AG08396 (cell line): ENCODE data around the gene NDUFS6.
"Not testable (repeated sequence)": the region's sequence is repeated elsewhere in the genome, so short reads cannot be mapped to it uniquely, and the experiment has no call there.

Experiments
- DNase-seq: peaks from one replicate; pipeline ENCODE4 v3.0.0; 2012; ENCODE audit warnings: low spot score, mixed read lengths

The NDUFS6 gene

DNA sequence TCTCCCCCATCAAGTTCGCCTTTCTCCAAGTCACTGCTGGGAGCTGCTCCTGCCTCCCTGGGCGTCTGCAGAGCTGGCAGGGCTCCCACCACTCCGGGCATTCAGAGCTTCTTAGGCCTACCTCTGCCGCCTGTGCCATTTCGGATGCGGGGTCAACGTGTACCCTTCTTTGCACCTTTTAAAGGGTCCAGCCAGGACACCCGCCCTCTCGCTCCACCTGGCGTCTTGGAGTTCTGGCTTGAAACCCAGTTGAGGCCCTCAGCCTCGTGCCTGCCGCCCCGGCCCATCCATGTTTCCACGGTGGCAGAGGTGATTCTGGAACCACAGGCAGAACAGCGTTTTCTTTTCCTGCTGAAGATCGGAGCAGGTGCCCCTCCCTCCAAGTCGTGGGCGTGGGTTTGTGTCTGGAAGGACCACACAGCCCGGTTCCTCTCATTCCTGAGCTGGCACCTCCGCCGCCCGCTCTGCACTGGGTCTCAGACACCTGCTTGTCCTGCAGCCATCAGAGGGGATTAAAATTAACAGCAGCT lies 32.9 kb downstream of the NDUFS6 start:
- DNase-seq: no peak

DNA sequence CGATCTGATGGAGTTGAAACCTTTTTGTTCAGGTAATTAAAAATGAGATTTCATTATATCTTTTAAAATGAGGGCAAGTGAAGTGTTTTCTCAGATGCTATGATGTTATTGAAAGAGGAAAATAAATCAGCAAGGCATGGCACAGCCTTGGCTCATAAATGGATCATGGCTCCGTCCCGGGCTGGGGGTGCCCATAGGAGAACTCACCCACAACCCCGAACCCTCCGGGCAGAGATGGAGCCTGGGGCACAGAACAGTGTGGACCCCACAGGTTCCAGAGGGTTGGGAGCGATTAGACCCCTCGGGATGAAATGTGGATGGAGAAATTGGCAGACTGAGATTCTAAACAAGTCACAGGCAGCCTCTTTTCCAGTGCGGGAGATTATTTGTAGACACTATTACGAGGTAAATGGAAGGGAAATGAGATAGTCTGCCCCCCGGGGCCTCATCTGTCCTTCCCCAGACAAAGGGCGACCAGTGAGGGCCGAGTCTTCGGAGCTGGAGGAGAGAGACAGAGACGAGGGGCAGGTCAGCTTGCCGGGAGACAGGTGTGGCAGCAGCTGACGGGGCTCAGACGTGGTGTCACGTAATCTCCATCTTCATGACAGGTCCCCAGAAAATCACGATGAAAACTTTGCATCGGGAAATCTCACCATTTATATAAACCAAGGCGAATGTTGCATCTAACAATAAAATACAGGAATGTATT lies 33.7 kb downstream of the NDUFS6 start:
- no peak for DNase-seq

DNA sequence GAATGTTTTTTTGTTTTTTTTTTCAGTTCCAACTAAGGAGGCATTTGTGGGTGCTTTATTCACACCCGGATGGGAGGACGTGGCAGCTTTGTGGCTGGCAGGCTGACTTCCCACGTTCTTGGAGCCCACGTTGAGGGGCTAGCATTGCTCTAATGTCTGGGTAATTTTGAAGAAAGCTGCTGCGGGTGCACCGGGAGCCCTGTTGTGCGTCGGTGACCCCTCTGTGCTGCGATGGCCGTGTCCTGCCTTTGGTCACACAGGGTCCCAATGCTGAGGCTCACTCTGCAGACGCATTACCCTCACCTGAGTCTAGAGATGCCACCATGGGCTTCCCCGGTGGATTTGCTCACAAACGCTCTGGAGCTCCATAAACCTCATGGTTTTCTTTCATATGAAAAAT lies 34.2 kb downstream of the NDUFS6 start:
- DNase-seq: no peak

DNA sequence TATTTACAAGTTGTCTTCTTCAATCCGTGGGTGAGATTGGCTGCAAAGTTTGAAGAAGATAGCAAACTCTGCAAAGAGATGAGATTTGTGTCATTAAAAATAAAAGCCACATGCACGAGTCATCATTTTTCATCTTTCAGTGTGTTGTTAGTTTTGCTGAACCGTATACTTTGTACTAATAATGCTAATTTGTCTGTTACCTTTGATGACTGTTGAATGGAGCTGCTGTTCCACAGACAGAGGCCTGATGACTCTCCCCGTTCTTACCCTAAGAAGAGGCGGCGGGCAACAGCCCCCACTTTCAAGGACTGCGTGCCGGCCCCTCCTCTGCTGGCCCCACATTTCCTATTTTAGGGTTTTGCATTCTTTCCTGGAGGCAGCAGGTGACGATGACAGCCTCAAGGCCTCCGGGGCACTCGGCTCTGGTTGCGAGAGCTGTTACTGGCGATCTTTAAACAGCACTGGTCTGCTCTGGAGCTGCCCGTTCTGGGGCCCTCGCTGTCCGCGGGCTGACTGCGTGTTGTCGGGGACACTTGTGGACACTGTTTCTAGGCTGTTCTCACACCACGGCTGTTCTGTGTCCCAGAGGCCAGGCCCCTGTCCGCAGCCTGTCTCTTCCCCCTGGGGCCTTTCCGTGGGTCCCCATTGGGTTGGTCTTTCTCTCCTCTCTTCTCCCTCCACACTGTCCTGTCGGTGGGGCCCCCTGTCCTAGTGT lies 35.1 kb downstream of the NDUFS6 start:
- no peak for DNase-seq

DNA sequence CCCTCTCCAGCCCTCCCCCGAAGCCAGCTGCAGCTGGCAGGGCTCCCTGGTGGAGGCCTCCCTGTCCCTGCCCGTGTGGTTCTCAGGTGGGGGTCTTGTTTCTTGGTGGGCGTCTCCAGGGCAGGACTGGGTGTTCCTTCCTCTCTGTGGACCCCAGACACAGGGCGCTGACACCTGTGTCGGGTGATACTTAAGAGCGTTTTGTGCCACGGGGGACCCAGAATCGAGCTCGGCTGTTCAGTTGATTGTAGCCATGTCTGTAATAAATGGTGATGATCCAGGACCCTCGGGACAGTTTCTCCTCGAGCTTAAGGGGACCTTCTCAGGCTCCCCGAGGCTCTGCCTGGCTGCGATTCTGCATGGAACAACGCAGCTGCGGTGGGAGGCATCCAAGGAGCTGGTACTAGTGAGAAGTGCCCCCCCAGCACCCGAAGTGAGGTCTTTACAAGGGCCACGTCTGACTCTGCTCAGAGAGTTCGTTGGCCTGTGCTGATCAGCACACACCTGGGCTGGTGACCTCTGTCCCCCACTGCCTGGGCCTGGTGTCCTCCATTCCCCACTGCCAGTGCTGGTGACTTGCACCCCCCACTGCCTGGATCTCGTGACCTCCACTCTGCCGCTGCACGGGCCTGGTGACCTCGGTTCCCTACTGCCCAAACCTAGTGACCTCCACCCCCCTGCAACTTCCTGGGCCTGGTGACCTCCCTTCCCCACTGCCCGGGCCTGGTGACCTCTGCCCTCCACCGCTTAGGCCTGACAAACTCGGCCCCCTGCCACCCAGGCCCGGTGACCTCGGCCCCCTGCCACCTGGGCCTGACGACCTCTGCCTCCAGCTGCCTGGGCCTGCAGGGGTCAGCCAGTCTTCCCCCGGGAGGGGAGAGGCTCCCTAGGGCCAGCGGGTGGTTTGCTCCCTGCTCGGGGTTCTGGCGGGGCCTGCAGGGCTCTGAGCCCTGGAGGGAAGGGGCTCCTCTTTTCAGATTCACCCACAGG lies 36.0 kb downstream of the NDUFS6 start:
- DNase-seq: no peak

DNA sequence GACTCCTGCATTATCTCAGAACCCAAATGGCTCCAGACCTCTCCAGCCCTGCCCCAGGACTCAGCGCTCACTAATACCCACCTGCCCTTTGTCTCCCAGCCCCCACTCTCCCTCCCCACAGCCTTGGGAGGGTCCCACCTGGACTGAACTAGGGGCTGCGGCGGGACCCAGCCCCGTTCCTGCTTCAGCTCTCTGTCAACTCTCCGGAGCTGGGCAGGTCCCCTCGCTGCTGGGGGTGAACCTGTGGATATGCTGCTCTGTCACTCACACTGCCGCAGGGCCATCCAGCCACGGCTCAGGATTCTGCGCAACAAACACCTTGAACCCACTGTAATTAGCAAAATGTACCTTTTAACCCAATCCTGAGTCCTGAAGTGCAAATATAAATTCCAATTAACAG lies 36.8 kb downstream of the NDUFS6 start:
- no peak for DNase-seq

DNA sequence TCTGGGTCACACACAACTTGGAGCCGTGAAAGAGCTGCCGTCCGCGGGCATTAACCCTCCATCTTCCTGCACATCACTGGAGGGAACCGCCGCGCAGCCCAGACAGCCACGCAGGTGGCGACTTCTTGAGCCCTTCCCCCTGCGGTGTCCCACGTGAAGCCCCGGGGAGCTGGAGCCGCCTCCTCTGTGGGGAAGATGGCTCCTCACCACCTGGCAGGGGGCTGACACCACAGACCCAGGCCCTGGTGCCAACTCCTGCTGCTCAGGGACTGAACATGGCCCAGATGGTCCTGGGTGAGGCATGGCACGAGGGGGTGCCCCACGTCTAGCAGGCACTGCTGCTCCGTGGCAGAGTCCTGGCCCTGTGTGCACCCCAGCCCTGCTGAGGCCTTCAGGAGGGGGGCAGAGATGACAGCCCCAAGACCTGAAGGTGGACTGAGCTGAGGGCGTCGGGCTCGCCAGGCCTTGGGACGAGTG lies 38.9 kb downstream of the NDUFS6 start:
- no peak for DNase-seq

DNA sequence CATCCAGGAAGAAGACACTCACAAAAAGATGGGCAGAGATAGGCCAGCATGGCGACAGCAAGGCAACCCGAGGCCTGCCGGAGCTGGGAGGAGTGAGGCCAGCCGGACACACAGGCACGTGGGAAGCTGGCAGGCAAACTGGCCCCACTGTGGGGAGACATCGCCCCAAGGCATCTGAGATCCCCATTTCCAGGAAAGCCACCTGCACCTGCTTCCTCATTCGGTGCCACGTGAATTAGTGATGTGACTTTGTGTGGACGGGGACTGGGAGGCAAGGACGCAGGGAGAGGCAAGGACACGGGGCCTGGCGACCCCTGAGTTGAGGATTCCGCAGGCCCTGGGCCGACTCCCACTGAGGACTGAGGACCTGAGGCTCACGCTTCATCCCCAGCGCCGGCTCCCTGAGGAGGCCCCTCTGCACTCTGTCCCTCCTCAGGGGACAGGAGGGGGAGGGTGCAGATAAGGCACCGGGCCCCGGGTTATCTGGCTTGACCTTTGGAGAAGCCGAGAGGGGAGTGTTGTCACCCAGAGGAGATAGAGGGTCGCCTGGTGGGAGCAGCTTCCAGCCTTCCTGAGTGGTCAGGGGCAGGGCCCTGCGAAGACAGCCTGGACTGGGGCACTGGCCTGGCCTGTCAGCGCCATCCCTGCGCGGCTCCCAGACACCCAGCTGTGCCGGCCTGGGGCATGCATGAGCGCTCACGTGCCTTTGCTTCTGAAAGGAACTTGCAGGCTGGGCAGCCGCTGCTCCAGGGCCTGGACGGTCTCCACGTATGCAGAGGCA lies 39.7 kb downstream of the NDUFS6 start:
- no peak for DNase-seq

DNA sequence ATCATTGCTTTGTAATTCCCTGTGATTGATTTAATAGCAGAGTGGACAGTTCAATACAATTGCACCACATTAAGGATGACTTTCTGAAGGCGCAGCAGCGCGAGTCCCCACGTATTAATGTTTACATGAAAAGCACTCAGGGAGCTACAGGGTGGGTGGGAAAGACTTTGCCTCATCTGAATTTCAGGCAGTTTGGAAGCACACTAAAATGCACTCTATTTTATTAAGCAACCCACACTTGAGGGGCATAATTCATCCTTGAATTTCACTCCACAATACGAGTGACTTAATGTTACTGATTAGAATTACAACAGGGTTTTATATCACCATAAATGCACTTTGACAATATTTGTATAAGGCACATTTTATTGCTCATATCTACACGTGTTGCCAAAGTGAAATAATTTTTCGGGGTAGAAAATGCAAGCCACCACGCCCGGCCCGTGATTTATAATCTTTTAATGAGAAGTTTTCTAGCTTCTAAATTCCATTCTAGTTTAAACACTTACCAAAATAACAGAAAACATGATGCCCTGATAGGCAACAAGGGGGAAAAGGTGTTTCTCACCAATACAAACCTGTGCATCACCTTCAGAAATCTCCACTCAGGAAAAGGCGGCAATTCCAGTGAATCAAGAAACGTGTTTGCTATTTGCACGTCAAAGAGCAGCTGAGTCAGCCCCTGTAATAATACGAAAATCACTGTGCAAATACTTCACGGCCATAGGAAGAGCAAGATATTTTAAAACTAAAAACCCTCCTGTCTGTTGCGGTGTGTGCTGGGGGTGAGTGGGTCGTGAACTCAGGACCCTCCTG lies 41.0 kb downstream of the NDUFS6 start:
- DNase-seq: no peak

DNA sequence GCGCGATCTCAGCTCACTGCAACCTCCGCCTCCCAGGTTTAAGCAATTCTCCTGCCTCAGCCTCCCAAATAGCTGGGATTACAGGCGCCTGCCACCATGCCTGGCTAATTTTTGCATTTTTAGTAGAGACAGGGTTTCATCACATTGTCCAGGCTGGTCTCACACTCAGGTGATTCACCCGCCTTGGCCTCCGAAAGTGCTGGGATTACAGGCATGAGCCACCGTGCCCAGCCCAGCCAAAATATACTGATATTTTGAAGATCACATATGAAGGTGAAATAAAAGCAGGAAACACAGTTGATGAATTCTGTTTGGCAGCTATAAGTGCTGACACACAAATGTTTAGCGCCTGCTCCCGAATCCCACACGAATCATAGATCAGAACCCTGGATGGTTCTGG lies 42.6 kb downstream of the NDUFS6 start:
- DNase-seq: not testable (repeated sequence)

DNA sequence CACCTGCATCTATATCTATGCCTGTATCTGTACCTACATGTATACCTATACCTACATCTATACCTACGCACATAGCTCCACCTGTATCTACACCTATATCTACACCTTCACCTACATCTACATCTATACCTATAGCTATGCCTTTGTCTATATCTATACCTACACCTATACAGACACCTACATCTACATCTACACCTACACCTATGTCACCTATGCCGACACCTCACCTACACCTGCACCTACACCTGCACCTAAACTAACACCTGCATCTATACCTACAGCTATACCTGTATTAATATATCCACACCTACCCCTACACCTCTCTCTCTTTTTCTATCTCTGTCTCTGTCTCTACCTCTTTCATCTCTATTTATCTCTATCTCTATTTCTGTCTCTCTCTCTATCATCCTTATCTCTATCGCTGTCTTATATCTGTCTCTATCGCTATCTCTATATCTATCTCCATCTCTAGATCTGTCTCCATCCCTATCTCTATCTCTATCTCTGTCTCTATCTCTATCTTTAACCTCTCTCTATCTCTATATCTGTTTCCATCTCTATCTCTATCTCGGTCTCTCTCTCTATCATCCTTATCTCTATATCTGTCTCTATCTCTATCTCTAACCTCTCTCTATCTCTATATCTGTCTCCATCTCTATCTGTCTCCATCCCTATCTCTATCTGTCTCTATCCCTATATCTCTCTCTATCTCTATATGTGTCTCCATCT lies 43.7 kb downstream of the NDUFS6 start:
- DNase-seq: no peak

DNA sequence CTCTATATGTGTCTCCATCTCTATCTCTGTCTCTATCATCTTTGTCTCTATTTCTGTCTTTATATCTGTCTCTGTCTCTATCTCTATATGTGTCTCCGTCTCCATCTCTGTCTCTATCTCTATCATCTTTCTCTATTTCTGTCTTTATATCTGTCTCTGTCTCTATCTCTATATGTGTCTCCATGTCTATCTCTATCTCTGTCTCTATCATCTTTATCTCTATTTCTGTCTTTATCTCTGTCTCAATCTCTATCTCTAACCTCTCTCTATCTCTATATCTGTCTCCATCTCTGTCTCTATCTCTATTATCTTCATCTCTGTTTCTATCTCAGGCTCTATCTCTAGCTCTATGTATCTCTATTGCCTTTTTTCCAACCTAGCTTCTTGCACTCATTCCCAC lies 44.5 kb downstream of the NDUFS6 start:
- DNase-seq: no peak

DNA sequence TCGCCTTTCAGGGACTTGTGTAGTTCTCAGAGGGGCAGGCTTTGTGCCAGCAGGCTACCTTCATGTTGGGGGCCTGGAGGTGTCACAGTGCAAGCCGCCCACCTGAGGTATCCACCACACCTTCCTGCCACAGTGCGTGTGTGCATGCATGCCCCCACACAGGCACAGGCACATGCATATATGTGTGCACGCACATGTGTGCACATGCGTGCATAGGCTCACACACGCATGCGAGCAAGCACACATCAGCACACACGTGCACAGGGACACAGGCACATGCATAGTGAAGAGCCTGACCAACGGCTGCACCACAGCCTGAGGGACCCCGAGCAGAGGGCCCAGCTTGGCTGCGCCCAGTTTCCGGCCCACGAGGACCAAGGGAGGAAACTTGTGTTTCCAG lies 45.4 kb downstream of the NDUFS6 start:
- DNase-seq: no peak

DNA sequence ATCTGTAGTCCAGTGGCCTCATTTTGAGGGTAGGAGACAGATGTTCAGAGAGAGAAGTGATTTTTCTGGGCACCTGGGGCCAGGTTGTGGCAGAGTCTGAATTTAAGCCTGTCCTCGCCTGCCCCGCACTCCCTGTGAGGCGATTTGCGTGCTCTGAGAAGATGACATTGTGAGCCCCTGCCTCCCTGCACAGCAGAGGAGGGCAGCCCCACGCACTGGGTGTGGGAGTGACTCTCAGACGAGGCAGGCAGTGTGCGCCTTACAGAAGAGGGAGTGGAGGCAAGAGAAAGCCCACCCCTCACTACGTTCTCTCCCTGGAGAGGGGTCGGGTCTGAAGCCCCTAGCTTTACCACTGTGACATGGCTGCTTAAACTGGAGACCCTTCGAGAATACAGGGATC lies 45.8 kb downstream of the NDUFS6 start:
- DNase-seq: no peak

DNA sequence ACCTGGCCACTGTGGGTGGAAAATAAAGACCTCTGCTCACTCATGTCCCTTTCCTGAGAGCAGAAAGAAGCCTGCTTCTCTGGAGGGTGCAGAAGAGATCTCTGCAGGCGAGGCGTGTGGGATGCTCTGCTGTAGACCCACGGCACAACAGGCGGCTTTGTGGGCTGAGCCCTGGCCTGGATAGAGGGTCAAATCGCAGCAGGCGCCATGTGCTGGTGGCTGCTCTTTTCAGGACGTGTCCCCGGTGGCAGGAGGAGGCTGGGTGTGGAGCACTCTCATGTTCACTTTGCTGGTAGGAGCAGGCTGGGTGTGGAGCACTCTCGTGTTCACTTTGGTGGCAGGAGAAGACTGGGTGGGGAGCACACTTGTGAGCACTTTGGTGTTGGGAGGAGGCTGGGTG lies 46.4 kb downstream of the NDUFS6 start:
- DNase-seq: no peak

DNA sequence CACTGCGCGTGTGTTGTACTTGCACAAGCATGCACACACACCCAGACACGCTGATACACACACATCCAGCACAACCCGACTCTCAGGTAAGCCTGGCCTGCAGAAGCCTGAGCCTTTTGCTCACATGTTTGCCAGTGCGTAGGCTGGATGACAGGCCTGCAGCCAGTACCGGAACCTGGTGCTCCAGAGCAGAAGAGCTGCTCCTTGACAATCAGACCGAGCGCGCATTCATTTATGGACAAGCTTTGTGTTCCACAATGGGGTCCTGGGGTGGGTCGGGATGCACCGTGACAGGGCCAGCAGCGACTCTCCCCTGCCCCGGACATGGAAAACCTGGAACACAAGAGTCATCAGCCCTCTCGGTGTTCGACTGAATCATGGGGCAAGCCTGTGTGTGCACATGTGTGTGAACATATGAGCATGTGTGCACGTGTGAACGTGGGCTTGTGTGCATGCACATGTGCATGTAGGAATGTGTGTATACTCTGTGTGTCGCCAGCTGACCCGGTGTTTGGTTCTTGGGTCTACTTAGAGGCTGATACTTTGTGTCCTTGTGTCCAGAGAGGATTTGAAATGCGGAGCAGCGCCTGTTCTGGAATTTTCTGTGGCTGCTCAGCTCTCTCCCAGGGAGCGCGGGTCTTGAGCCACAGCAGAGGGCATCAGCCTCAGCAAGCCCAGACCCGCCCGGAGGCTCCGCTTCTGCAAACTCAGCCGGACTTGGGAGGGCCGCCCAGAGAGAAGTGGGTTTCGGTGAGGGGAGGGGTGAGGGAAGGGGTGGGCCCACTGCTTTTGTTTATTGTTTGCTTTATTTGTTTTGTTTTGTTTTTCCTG lies 49.3 kb downstream of the NDUFS6 start:
- DNase-seq: no peak

DNA sequence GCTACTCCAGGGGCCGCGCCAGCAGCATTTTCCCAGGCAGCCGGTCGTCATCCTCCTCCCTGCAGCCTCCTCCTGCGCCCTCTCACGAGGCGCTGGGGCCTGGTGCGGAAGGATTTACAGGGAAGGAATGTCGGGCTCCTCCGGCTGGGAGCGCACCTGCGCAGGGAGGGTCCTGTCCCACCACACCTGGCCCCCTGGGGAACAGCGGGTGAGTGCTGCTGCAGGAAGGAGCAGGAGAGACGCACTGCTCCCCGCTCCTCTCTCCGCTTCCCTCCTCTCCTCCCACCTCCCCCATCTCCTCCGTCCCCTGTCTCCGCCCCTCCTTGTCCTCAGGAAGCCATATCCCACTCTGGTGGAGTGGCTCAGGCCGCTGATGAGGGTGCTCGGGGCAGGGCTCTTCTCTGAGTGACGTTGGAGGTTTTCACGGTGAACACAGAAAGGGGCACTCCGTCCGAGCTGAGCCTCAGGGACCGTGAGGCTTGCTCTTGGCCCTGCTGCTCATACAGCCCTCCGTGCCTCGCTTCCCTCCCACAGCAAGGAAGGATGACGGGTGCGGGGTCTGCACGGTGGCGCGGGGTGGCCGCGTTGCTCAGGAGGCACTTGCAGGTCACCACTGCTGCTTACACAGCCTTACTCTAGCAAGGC lies 50.2 kb downstream of the NDUFS6 start:
- DNase-seq: no peak

DNA sequence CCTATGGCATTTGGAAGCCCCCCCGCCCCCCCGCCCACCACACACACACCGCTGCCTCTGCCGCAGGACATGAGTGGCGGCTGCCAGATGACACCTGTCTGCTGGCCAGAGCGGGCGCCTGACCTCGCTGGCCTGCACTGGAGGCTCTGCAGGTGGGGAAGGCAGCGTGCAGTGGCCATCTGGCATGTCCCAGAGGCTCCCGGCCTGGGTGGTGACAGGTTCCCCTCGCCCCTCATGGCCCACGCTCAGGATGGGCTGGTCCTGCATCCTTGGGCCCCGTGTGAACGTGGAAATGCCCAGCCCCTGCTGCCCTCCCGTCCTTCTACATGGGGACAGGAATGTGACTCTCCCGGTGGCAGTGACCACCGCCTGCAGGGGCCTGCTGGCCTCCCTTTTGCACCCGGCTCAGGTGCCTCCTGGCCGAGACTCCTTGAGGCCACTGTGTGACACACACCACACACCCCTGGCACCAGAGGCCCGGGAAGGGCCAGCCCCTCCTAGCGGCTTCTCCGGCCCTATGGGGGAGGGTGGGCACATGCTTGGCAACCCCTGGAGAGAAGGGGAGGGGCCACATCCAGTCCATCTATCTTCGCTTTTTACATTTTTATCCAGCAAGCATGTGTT lies 51.2 kb downstream of the NDUFS6 start:
- DNase-seq: no peak
